ENCODE results near the gene CDK5. TPM values are rescaled to one million over a fixed set of nuclear protein-coding genes. Genes with fewer than 3 reads are reported as not detected.
A peak's percentile ranks its signal among the peaks of the same experiment; 100 is the strongest.

CDK5 gene
- total and polyA plus RNA-seq, 2 donors from 2014 or later, result 9.1 to 21.5 TPM

DNA sequence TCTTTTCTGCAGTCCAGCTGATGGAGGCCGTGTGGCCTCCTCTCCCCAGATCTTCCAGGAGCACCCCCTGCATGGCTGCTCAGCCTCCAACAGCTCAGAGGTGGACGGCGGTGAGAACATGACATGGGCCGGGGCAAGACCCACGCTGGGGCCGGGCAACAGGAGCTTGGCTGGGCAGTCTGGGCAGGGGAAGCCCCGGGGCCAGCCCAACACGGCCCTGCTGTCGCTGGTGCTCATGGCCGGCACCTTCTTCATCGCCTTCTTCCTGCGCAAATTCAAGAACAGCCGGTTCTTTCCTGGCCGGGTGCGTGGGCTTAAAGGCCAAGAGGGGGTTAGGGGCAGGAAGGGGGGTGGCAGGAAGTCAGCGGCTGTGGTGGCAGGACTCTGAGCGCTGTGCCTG lies 16.3 kb upstream of the CDK5 start:
- peaks cover 2 to 38% (median 19%) of the 10 kb centered on the region in 3 donors for H3K36me3 ChIP-seq (ENCODE audit: control insufficient read depth in 2 of 3, insufficient read depth in 3 of 3, low read length in 3 of 3)
- FAIRE-seq, result no peak
- intact Hi-C loops (cut with DNase I), result no loop called here

DNA sequence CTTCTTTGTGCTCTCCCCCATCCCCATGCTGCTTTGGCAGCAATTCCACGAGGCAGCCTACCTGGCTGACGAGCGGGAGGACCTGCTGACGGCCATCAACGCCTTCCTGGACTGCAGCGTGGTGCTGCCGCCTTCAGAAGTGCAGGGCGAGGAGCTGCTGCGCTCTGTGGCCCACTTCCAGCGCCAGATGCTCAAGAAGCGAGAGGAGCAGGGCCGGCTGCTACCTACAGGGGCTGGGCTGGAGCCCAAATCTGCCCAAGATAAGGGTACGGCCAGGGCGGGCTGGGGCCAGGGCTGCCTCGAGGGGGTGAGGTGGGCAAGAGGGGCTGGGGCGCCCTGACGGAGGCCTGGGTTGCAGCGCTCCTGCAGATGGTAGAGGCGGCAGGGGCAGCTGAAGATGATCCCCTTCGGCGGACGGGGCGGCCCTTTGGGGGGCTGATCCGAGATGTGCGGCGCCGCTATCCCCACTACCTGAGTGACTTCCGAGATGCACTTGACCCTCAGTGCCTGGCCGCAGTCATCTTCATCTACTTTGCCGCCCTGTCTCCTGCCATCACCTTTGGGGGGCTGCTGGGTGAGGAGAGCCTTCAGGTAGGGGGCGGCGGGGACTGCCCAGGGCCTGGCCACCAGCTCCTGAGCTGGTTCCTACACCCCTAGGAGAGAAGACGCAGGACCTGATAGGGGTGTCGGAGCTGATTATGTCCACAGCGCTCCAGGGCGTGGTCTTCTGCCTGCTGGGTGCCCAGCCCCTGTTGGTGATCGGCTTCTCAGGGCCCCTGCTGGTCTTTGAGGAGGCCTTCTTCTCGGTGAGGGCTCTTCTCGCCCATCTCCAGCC lies 13.6 kb upstream of the CDK5 start:
- intact Hi-C loops (cut with DNase I), result no loop called here
- H3K9ac ChIP-seq (ENCODE audit: low read length in 3 of 3), result no peak overlapping the region
- no peak overlapping the region for H3K27ac ChIP-seq (ENCODE audit: low read depth in 2 of 2, low read length in 2 of 2)
- no peak overlapping the region for H3K4me3 ChIP-seq (ENCODE audit: low read length in 3 of 3)
- H3K4me1 ChIP-seq (ENCODE audit: control insufficient read depth in 2 of 3, insufficient read depth in 2 of 3, low read depth in 1 of 3, low read length in 3 of 3), result no peaks in the 10 kb centered on the region
- H3K9me3 ChIP-seq (ENCODE audit: control insufficient read depth in 2 of 3, insufficient read depth in 1 of 3, low read length in 3 of 3), result no peaks in the 10 kb centered on the region
- DNase-seq (peak in 1 of 5 donors; percentile 74), FAIRE-seq (no peak)
- TF ChIP-seq, protein P1, sequence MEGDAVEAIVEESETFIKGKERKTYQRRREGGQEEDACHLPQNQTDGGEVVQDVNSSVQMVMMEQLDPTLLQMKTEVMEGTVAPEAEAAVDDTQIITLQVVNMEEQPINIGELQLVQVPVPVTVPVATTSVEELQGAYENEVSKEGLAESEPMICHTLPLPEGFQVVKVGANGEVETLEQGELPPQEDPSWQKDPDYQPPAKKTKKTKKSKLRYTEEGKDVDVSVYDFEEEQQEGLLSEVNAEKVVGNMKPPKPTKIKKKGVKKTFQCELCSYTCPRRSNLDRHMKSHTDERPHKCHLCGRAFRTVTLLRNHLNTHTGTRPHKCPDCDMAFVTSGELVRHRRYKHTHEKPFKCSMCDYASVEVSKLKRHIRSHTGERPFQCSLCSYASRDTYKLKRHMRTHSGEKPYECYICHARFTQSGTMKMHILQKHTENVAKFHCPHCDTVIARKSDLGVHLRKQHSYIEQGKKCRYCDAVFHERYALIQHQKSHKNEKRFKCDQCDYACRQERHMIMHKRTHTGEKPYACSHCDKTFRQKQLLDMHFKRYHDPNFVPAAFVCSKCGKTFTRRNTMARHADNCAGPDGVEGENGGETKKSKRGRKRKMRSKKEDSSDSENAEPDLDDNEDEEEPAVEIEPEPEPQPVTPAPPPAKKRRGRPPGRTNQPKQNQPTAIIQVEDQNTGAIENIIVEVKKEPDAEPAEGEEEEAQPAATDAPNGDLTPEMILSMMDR (IDR thresholded peaks at IDR 0.05; ENCODE audit: borderline replicate concordance, extremely low read depth, insufficient read depth), result no peak
- H3K27me3 ChIP-seq (ENCODE audit: control insufficient read depth, insufficient read depth, low read length), result no peaks in the 10 kb centered on the region
- peaks cover 4 to 54% (median 25%) of the 10 kb centered on the region in 3 donors for H3K36me3 ChIP-seq (ENCODE audit: control insufficient read depth in 2 of 3, insufficient read depth in 3 of 3, low read length in 3 of 3)

More for the DNA sequence above, 16.3 kb upstream of the CDK5 start:
- Histone ChIP-seq H3K4me1 (ENCODE audit: control insufficient read depth in 2 of 3, insufficient read depth in 2 of 3, low read depth in 1 of 3, low read length in 3 of 3) (peaks cover 0 to 9% (median 0%) of the 10 kb centered on the region in 3 donors), H3K4me3 (ENCODE audit: low read length in 3 of 3) (no peak overlapping the region), H3K9ac (ENCODE audit: low read length in 3 of 3) (no peak overlapping the region), H3K27me3 (ENCODE audit: control insufficient read depth, insufficient read depth, low read length) (no peaks in the 10 kb centered on the region), H3K9me3 (ENCODE audit: control insufficient read depth in 2 of 3, insufficient read depth in 1 of 3, low read length in 3 of 3) (no peaks in the 10 kb centered on the region), H3K27ac (ENCODE audit: low read depth in 2 of 2, low read length in 2 of 2) (no peak overlapping the region)
- peak in 1 of 5 donors; percentile 55 for DNase-seq
- TF ChIP-seq, protein P1 (IDR thresholded peaks at IDR 0.05; ENCODE audit: borderline replicate concordance, extremely low read depth, insufficient read depth), result no peak

DNA sequence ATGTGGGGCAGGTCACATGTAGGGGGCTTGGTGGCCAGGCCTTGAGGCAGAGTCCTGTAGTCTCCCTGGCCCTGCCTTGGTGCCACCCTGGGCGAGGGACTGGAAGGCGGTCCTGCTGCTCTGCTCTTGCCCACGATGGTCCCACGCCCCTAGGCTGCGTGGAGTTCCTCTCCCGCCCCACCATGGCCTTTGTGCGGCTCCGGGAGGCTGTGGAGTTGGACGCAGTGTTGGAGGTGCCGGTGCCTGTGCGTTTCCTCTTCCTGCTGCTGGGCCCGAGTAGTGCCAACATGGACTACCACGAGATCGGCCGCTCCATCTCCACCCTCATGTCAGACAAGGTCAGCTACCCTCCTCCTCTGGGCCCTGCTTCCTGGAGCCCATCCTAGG lies 12.9 kb upstream of the CDK5 start:
- FAIRE-seq, result no peak
- peak in 1 of 5 donors; percentile 73 for DNase-seq
- H3K36me3 ChIP-seq (ENCODE audit: control insufficient read depth in 2 of 3, insufficient read depth in 3 of 3, low read length in 3 of 3), result peaks cover 4 to 51% (median 25%) of the 10 kb centered on the region in 3 donors

More for the DNA sequence above, 12.9 kb upstream of the CDK5 start:
- H3K27ac ChIP-seq (ENCODE audit: low read depth in 2 of 2, low read length in 2 of 2), result no peak overlapping the region
- no peaks in the 10 kb centered on the region for H3K4me1 ChIP-seq (ENCODE audit: control insufficient read depth in 2 of 3, insufficient read depth in 2 of 3, low read depth in 1 of 3, low read length in 3 of 3)
- H3K9ac ChIP-seq (ENCODE audit: low read length in 3 of 3), result no peak overlapping the region
- H3K27me3 ChIP-seq (ENCODE audit: control insufficient read depth, insufficient read depth, low read length), result no peaks in the 10 kb centered on the region
- intact Hi-C loops (cut with DNase I), result no loop called here
- H3K4me3 ChIP-seq (ENCODE audit: low read length in 3 of 3), result no peak overlapping the region
- TF ChIP-seq, protein P1 (IDR thresholded peaks at IDR 0.05; ENCODE audit: borderline replicate concordance, extremely low read depth, insufficient read depth), result no peak
- H3K9me3 ChIP-seq (ENCODE audit: control insufficient read depth in 2 of 3, insufficient read depth in 1 of 3, low read length in 3 of 3), result no peaks in the 10 kb centered on the region
